ENCODE results near the gene CAND1.

DNA sequence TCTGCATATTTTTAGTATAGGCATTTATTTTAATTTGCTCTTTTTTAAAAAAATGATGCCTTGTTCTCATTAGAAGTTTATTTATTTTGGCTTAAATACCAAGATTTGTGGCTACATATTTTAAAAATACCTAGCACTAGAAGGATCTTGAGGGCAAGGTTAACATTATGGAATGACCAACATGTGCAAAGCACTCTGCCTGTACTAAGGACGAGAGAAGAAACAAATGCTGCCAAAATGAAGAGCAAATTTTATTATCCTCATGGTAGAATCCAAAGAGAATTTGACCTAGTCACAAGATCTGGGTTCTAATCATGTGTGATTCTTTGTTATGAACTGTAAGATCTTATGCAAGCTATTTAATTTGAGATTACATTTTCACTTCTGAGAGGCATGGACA, 2.8 kb downstream of the CAND1 start:
- TF ChIP-seq, protein P1, sequence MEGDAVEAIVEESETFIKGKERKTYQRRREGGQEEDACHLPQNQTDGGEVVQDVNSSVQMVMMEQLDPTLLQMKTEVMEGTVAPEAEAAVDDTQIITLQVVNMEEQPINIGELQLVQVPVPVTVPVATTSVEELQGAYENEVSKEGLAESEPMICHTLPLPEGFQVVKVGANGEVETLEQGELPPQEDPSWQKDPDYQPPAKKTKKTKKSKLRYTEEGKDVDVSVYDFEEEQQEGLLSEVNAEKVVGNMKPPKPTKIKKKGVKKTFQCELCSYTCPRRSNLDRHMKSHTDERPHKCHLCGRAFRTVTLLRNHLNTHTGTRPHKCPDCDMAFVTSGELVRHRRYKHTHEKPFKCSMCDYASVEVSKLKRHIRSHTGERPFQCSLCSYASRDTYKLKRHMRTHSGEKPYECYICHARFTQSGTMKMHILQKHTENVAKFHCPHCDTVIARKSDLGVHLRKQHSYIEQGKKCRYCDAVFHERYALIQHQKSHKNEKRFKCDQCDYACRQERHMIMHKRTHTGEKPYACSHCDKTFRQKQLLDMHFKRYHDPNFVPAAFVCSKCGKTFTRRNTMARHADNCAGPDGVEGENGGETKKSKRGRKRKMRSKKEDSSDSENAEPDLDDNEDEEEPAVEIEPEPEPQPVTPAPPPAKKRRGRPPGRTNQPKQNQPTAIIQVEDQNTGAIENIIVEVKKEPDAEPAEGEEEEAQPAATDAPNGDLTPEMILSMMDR (IDR thresholded peaks at IDR 0.05; ENCODE audit: low read length) = no peak
- TF ChIP-seq EZH2phosphoT487 (IDR thresholded peaks at IDR 0.05; ENCODE audit: low read length) (no peak), EZH2 (optimal IDR thresholded peaks at IDR 0.05; ENCODE audit: low read depth, low read length) (no peak)
